ENCODE measurements around the gene AUTS2. TPM values are rescaled to one million over a fixed set of nuclear protein-coding genes. Genes with fewer than 3 reads are reported as not detected.
A peak's percentile ranks its signal among the peaks of the same experiment; 100 is the strongest.

The AUTS2 gene
- total RNA-seq, 1 experiment from 2014 or later = 13.9 TPM

- no peak for DNase-seq (ENCODE audit: low read depth)
Observed at GRCh38 chr7:70031245-70031644, 433.0 kb downstream of the AUTS2 start.

GRCh38 chr7:70032649-70033048 lies 434.4 kb downstream of the AUTS2 start:
- no peak for DNase-seq (ENCODE audit: low read depth)

- DNase-seq (ENCODE audit: low read depth) = no peak
Observed at GRCh38 chr7:70033226-70033625, 435.0 kb downstream of the AUTS2 start.

GRCh38 chr7:70034999-70035398 lies 436.7 kb downstream of the AUTS2 start:
- no peak for DNase-seq (ENCODE audit: low read depth)

- no peak for DNase-seq (ENCODE audit: low read depth)
Observed at GRCh38 chr7:70035519-70035918, 437.2 kb downstream of the AUTS2 start.

- no peak for DNase-seq (ENCODE audit: low read depth)
Observed at GRCh38 chr7:70035955-70036354, 437.7 kb downstream of the AUTS2 start.

- no peak for DNase-seq (ENCODE audit: low read depth)
Observed at GRCh38 chr7:70036695-70037094, 438.4 kb downstream of the AUTS2 start.

- DNase-seq (ENCODE audit: low read depth) = peak; percentile 31
Observed at GRCh38 chr7:70037171-70037933, 439.1 kb downstream of the AUTS2 start.

- DNase-seq (ENCODE audit: low read depth) = no peak
Observed at GRCh38 chr7:70040051-70040450, 441.8 kb downstream of the AUTS2 start.

- DNase-seq (ENCODE audit: low read depth) = no peak
Observed at GRCh38 chr7:70040970-70041766, 442.9 kb downstream of the AUTS2 start.

GRCh38 chr7:70042533-70042932 lies 444.3 kb downstream of the AUTS2 start:
- DNase-seq (ENCODE audit: low read depth) = peak; percentile 71

GRCh38 chr7:70043015-70043538 lies 444.8 kb downstream of the AUTS2 start:
- no peak for DNase-seq (ENCODE audit: low read depth)

- DNase-seq (ENCODE audit: low read depth) = no peak
Observed at GRCh38 chr7:70044064-70044463, 445.8 kb downstream of the AUTS2 start.

GRCh38 chr7:70044525-70044924 lies 446.2 kb downstream of the AUTS2 start:
- DNase-seq (ENCODE audit: low read depth) = no peak

- DNase-seq (ENCODE audit: low read depth) = no peak
Observed at GRCh38 chr7:70044981-70045380, 446.7 kb downstream of the AUTS2 start.

- no peak for DNase-seq (ENCODE audit: low read depth)
Observed at GRCh38 chr7:70047384-70047783, 449.1 kb downstream of the AUTS2 start.

- no peak for DNase-seq (ENCODE audit: low read depth)
Observed at GRCh38 chr7:70047891-70048448, 449.7 kb downstream of the AUTS2 start.

GRCh38 chr7:70051726-70052125 lies 453.5 kb downstream of the AUTS2 start:
- no peak for DNase-seq (ENCODE audit: low read depth)

- DNase-seq (ENCODE audit: low read depth) = no peak
Observed at GRCh38 chr7:70052691-70053090, 454.4 kb downstream of the AUTS2 start.

GRCh38 chr7:70053421-70053820 lies 455.1 kb downstream of the AUTS2 start:
- peak; percentile 52 for DNase-seq (ENCODE audit: low read depth)

- no peak for DNase-seq (ENCODE audit: low read depth)
Observed at GRCh38 chr7:70053989-70054388, 455.7 kb downstream of the AUTS2 start.

- DNase-seq (ENCODE audit: low read depth) = no peak
Observed at GRCh38 chr7:70056363-70056762, 458.1 kb downstream of the AUTS2 start.
